Vagina (tissue), 2 donors: ENCODE data around the gene QKI.

Experiments used
- POLR2A ChIP-seq, 2 donors: fragments of 450-650 bp; IDR thresholded peaks; one replicate each; pipeline ENCODE4 v1.6.1; 2017; ENCODE audit warnings: antibody characterized with exemption in 2 of 2, mild to moderate bottlenecking in 2 of 2, moderate library complexity in 2 of 2
- POLR2AphosphoS5 ChIP-seq, 2 donors: sonication (generic); formaldehyde crosslinking; IDR thresholded peaks; one replicate each; pipeline ENCODE4 v1.9.0; 2017; ENCODE audit warnings: antibody characterized with exemption in 2 of 2, mild to moderate bottlenecking in 2 of 2, low read depth in 1 of 2; ENCODE audit not compliant: insufficient read depth in 1 of 2
- TF ChIP-seq, protein P1 (sequence below), 3 experiments: fragments of 450-650 bp in 2 of 3; fragments of 200-600 bp in 1 of 3; sonication (generic) in 1 of 3; IDR thresholded peaks; one replicate each; pipeline ENCODE4 v1.5.1; 2017 to 2019; ENCODE audit warnings: antibody characterized with exemption in 3 of 3, mild to moderate bottlenecking in 2 of 3, moderate library complexity in 2 of 3

- TF ChIP-seq, protein P1, sequence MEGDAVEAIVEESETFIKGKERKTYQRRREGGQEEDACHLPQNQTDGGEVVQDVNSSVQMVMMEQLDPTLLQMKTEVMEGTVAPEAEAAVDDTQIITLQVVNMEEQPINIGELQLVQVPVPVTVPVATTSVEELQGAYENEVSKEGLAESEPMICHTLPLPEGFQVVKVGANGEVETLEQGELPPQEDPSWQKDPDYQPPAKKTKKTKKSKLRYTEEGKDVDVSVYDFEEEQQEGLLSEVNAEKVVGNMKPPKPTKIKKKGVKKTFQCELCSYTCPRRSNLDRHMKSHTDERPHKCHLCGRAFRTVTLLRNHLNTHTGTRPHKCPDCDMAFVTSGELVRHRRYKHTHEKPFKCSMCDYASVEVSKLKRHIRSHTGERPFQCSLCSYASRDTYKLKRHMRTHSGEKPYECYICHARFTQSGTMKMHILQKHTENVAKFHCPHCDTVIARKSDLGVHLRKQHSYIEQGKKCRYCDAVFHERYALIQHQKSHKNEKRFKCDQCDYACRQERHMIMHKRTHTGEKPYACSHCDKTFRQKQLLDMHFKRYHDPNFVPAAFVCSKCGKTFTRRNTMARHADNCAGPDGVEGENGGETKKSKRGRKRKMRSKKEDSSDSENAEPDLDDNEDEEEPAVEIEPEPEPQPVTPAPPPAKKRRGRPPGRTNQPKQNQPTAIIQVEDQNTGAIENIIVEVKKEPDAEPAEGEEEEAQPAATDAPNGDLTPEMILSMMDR (IDR thresholded peaks at IDR 0.05), result no peak
- TF ChIP-seq POLR2AphosphoS5 (IDR thresholded peaks at IDR 0.05; ENCODE audit: insufficient read depth in 1 of 2, low read depth in 1 of 2), result no peak
- no peak for TF ChIP-seq POLR2A (IDR thresholded peaks at IDR 0.05)
Measured at GRCh38 chr6:163393923-163394322, 20.6 kb upstream of the QKI start.
